IMR-90 (cell line): ENCODE measurements around the gene CLTA. TPM values are rescaled to one million over a fixed set of nuclear protein-coding genes. Genes with fewer than 3 reads are reported as not detected.

Experiments
- ATAC-seq: fragments of 200-7000 bp; cut with Tn5 transposase; 2 replicates; pipeline ENCODE4 v1.9.1; 2020; ENCODE audit warnings: low read depth, mild to moderate bottlenecking, moderate library complexity
- BruUV-seq: library from RNA; stranded (reverse); fragments of 400-500 nt; replicated peaks from 2 replicates; lab custom pipeline; 2021; lab: Mats Ljungman, UMichigan
- CTCF ChIA-PET: fragments of 300-600 bp; formaldehyde crosslinking; extraction: SDS; loops from one replicate; lab custom pipeline; 2021; ENCODE audit warnings: antibody characterized with exemption; lab: Yijun Ruan, JAX
- POLR2A ChIA-PET: fragments of 300-600 bp; sonication (Branson Sonifier 250); formaldehyde crosslinking; loops from one replicate; lab custom pipeline; 2022; ENCODE audit warnings: antibody characterized with exemption; ENCODE audit not compliant: unreplicated experiment; lab: Charles Lee
- DNase-seq: peaks from one replicate; pipeline ENCODE4 v3.0.0; 2013
- H2AFZ ChIP-seq: replicated peaks from 2 replicates; pipeline ENCODE3; 2013; ENCODE audit warnings: low read length, mild to moderate bottlenecking; ENCODE audit not compliant: poor library complexity
- H2AK5ac ChIP-seq: 2 replicates; pipeline ENCODE4 v1.6.1; 2013; ENCODE audit warnings: low read depth, low read length, inconsistent platforms
- H2AK9ac ChIP-seq: replicated peaks from 2 replicates; pipeline ENCODE3; 2013; ENCODE audit warnings: mild to moderate bottlenecking, low read depth, low read length, moderate library complexity; ENCODE audit not compliant: poor library complexity
- H2BK120ac ChIP-seq: 2 replicates; pipeline ENCODE4 v1.6.1; 2013; ENCODE audit warnings: low read depth, low read length, inconsistent platforms
- H2BK15ac ChIP-seq: 3 replicates; pipeline ENCODE4 v1.6.1; 2013; ENCODE audit warnings: low read depth, low read length, inconsistent platforms
- H2BK20ac ChIP-seq: 2 replicates; pipeline ENCODE4 v1.6.1; 2013; ENCODE audit warnings: low read depth, mild to moderate bottlenecking, inconsistent platforms, low read length, moderate library complexity
- H2BK5ac ChIP-seq: 2 replicates; pipeline ENCODE4 v1.6.1; 2013; ENCODE audit warnings: mild to moderate bottlenecking, low read depth, low read length, inconsistent platforms; ENCODE audit not compliant: poor library complexity, severe bottlenecking
- H3K14ac ChIP-seq: replicated peaks from 2 replicates; pipeline ENCODE4 v1.6.1; 2013; ENCODE audit warnings: low read depth, low read length, inconsistent platforms
- H3K18ac ChIP-seq: 2 replicates; pipeline ENCODE4 v1.6.1; 2013; ENCODE audit warnings: low read depth, low read length, control low read depth
- H3K23ac ChIP-seq: 2 replicates; pipeline ENCODE4 v1.6.1; 2013; ENCODE audit warnings: low read depth, low read length, inconsistent platforms
- H3K27ac ChIP-seq: 2 replicates; pipeline ENCODE4 v1.5.1; 2013; ENCODE audit warnings: mild to moderate bottlenecking, control low read depth, low read length; ENCODE audit not compliant: insufficient read depth
- H3K27me3 ChIP-seq: 2 replicates; pipeline ENCODE4 v1.6.1; 2013; ENCODE audit warnings: low read length; ENCODE audit not compliant: control insufficient read depth, insufficient read depth
- H3K36me3 ChIP-seq: 2 replicates; pipeline ENCODE4 v1.6.1; 2013; ENCODE audit warnings: low read length, mixed read lengths; ENCODE audit not compliant: control insufficient read depth, insufficient read depth
- H3K4ac ChIP-seq: 2 replicates; pipeline ENCODE4 v1.6.1; 2013; ENCODE audit warnings: low read depth, low read length, inconsistent platforms
- H3K4me1 ChIP-seq: 2 replicates; pipeline ENCODE4 v1.6.1; 2013; ENCODE audit warnings: low read length, mixed read lengths; ENCODE audit not compliant: control insufficient read depth, insufficient read depth
- H3K4me2 ChIP-seq: 2 replicates; pipeline ENCODE4 v1.6.1; 2013; ENCODE audit warnings: low read depth, mild to moderate bottlenecking, control low read depth, low read length, moderate library complexity
- H3K4me3 ChIP-seq: 2 replicates; pipeline ENCODE4 v1.5.1; 2013; ENCODE audit warnings: low read depth, mild to moderate bottlenecking, control low read depth, low read length, moderate library complexity; ENCODE audit not compliant: insufficient read depth
- H3K56ac ChIP-seq: 2 replicates; pipeline ENCODE4 v1.6.1; 2013; ENCODE audit warnings: low read length, inconsistent platforms; ENCODE audit not compliant: insufficient read depth; ENCODE audit errors: extremely low read depth
- H3K79me1 ChIP-seq, 2 experiments: 2 replicates each; pipeline ENCODE4 v1.6.1; 2013; ENCODE audit warnings: low read length in 2 of 2, inconsistent platforms in 1 of 2, low read depth in 1 of 2
- H3K9ac ChIP-seq: 2 replicates; pipeline ENCODE4 v1.6.1; 2013; ENCODE audit warnings: low read depth, low read length, control low read depth
- H3K9me1 ChIP-seq: 2 replicates; pipeline ENCODE4 v1.6.1; 2013; ENCODE audit warnings: low read length, inconsistent platforms; ENCODE audit not compliant: insufficient read depth
- H3K9me3 ChIP-seq: 2 replicates; pipeline ENCODE4 v1.6.1; 2013; ENCODE audit warnings: low read length; ENCODE audit not compliant: control insufficient read depth, insufficient read depth
- H4K20me1 ChIP-seq: 2 replicates; pipeline ENCODE4 v1.6.1; 2013; ENCODE audit warnings: low read length, inconsistent platforms; ENCODE audit not compliant: insufficient read depth
- H4K5ac ChIP-seq: 2 replicates; pipeline ENCODE4 v1.6.1; 2013; ENCODE audit warnings: mild to moderate bottlenecking, low read depth, low read length, control low read depth
- H4K8ac ChIP-seq, 2 experiments: 2 replicates each; pipeline ENCODE4 v1.6.1; 2013; ENCODE audit warnings: low read depth in 2 of 2, low read length in 2 of 2, control low read depth in 1 of 2, inconsistent platforms in 1 of 2
- H4K91ac ChIP-seq: 2 replicates; pipeline ENCODE4 v1.6.1; 2013; ENCODE audit warnings: low read depth, low read length, inconsistent platforms; ENCODE audit not compliant: insufficient read depth
- BHLHE40 ChIP-seq: fragments of 150-350 bp; IDR thresholded peaks from 2 replicates; pipeline ENCODE4 v1.6.1; 2016; ENCODE audit warnings: mild to moderate bottlenecking, low read depth, low read length
- CHD1 ChIP-seq: IDR thresholded peaks from 2 replicates; pipeline ENCODE4 v1.6.1; 2012; ENCODE audit warnings: low read depth, low read length, improper control_type of control experiment
- FOS ChIP-seq: fragments of 150-350 bp; IDR thresholded peaks from 2 replicates; pipeline ENCODE4 v1.6.1; 2016; ENCODE audit warnings: low read depth, low read length
- MAFK ChIP-seq: IDR thresholded peaks from 2 replicates; pipeline ENCODE4 v1.6.1; 2012; ENCODE audit warnings: low read depth, low read length, improper control_type of control experiment
- MAZ ChIP-seq: IDR thresholded peaks from 2 replicates; pipeline ENCODE4 v1.6.1; 2012; ENCODE audit warnings: low read depth, mild to moderate bottlenecking, low read length, improper control_type of control experiment, moderate library complexity, borderline replicate concordance
- MXI1 ChIP-seq: IDR thresholded peaks from 2 replicates; pipeline ENCODE4 v1.6.1; 2012; ENCODE audit warnings: low read depth, mild to moderate bottlenecking, low read length, moderate library complexity, borderline replicate concordance
- NFE2L2 ChIP-seq: fragments of 150-350 bp; IDR thresholded peaks from 2 replicates; pipeline ENCODE4 v1.6.1; 2016; ENCODE audit warnings: low read depth, mild to moderate bottlenecking, low read length
- POLR2A ChIP-seq: IDR thresholded peaks from 2 replicates; pipeline ENCODE4 v1.6.1; 2012; ENCODE audit warnings: mild to moderate bottlenecking, low read depth, low read length
- RAD21 ChIP-seq: IDR thresholded peaks from 2 replicates; pipeline ENCODE4 v1.6.1; 2012; ENCODE audit warnings: low read length, improper control_type of control experiment
- RCOR1 ChIP-seq: IDR thresholded peaks from 2 replicates; pipeline ENCODE4 v1.6.1; 2012; ENCODE audit warnings: mild to moderate bottlenecking, low read length, improper control_type of control experiment; ENCODE audit not compliant: insufficient replicate concordance
- RFX5 ChIP-seq: IDR thresholded peaks from 2 replicates; pipeline ENCODE4 v1.8.0; 2012; ENCODE audit warnings: low read depth, mild to moderate bottlenecking, low read length, moderate library complexity
- SMC3 ChIP-seq: fragments of 150-350 bp; IDR thresholded peaks from 2 replicates; pipeline ENCODE4 v1.6.1; 2016; ENCODE audit warnings: low read depth, mild to moderate bottlenecking, antibody characterized with exemption, low read length, moderate library complexity
- WGBS, 2 experiments: methylation state at CpG; one replicate each; pipeline versions ENCODE4 v1.1.5 to v1.1.7; 2013; ENCODE audit warnings: missing lambda C conversion rate in 2 of 2; ENCODE audit not compliant: insufficient read length in 1 of 2; ENCODE audit errors: extremely low coverage in 2 of 2; 5-methylcytosine and 5-hydroxymethylcytosine counted together
- dilution Hi-C: fragments of 300-500 bp; cut with HindIII; formaldehyde crosslinking; loops from one replicate; pipeline ENCODE4 v1.14.3; 2018; ENCODE audit warnings: low sequenced_read_pairs; ENCODE audit not compliant: unreplicated experiment
- in situ Hi-C: fragments of 300-500 bp; cut with MboI; formaldehyde crosslinking; loops from 3 replicates; pipeline ENCODE4 v1.14.3; 2019; ENCODE audit warnings: low sequenced_read_pairs, inconsistent platforms, mixed read lengths
- intact Hi-C: fragments of 100-400 bp; cut with micrococcal nuclease; formaldehyde crosslinking; loops from 2 replicates; pipeline ENCODE4 v1.10.0; 2022
- polyA plus RNA-seq, 3 experiments: library from polyadenylated mRNA; depleted of rRNA; stranded (reverse); fragments of >200 nt; gene quantifications; 2 replicates each; pipeline ENCODE4 v1.2.3, GENCODE V29; 2012; ENCODE audit warnings: low replicate concordance in 1 of 3
- total RNA-seq: library from RNA; depleted of rRNA; stranded (reverse); fragments of >200 nt; gene quantifications from 2 replicates; pipeline ENCODE4 v1.2.3, GENCODE V29; 2012
- TF ChIP-seq, protein P1 (sequence below): fragments of 150-350 bp; IDR thresholded peaks from 2 replicates; pipeline ENCODE4 v1.6.1; 2017; ENCODE audit warnings: mild to moderate bottlenecking, antibody characterized with exemption, low read length, low read depth
- TF ChIP-seq, protein P2 (sequence below): conservative IDR thresholded peaks from 2 replicates; pipeline ENCODE4 v1.5.1; 2012; ENCODE audit warnings: mild to moderate bottlenecking, low read depth, low read length, improper control_type of control experiment
- TF ChIP-seq, protein P3 (sequence below): fragments of 150-350 bp; IDR thresholded peaks from 2 replicates; pipeline ENCODE4 v1.6.1; 2016; ENCODE audit warnings: low read depth, mild to moderate bottlenecking, low read length, moderate library complexity, borderline replicate concordance

Gene CLTA
- total and polyA plus RNA-seq, 2 of the 4 experiments (the other 2 are of a cell fraction) = 133 to 246 TPM

DNA sequence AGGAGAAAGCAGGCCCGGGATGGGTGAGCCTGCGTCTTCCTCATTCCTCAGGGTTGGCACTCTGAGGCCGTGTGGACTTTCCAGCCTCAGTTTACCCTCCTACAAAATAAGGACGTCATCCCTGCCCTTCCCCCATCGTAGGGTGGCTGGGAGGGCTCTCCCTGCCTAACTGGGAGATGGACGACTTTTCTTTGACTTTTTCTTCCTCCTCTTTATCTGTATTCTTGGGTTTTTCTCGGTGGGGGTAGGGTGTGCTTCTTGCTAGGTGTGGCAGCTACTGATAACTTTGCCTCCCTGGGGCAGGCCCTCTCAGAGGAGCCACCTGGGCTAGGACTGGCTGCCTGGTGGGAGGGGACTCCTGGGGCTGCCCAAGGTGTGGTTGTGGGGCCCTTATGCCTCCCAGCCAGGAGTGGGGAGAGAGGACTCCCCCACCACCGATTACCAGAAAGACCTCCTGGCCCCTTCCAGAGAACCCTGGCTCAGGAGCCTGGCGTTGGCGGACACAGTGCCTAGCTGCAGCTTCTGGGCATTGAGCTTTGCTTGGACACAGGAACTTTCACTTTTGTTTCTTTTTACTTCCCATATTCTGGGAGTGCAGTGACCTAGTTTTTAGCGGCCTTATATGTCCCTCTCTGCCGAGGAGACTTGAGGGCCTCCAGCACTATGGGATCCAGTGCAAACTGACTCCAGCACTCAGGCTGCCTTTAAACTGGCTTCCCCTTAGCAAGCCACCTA, 48.0 kb upstream of the CLTA start:
- peak overlapping the region; percentile 17 for H2AFZ ChIP-seq
- no peak overlapping the region for H2BK120ac ChIP-seq
- H2AK5ac ChIP-seq = no peak overlapping the region; the same call in 1 of the 2 replicates
- H3K18ac ChIP-seq = no peak overlapping the region
- ChIA-PET CTCF (no interaction called here), POLR2A (no interaction called here)
- peaks cover 18% of the 10 kb centered on the region for H3K4me1 ChIP-seq
- in situ Hi-C loops (no loop called here), intact Hi-C loops (no loop called here), dilution Hi-C loops (no loop called here)
- no peak overlapping the region for H2BK20ac ChIP-seq
- H3K56ac ChIP-seq = no peak overlapping the region
- DNase-seq (no peak), ATAC-seq (no peak)
- 81% methylated on average over 4 of the region's 12 CpGs; no CpG with 5 or more reads in 1 of the 2 experiments for WGBS, 2 experiments
- H3K9me1 ChIP-seq = peaks cover 23% of the 10 kb centered on the region; the same call in 1 of the 2 replicates
- H3K4me2 ChIP-seq = no peak overlapping the region
- peak overlapping the region; percentile 0; the same call in 1 of the 2 replicates for H3K4ac ChIP-seq
- H3K27ac ChIP-seq = no peak overlapping the region
- no peak overlapping the region for H4K5ac ChIP-seq
- H3K27me3 ChIP-seq = no peaks in the 10 kb centered on the region
- no peak overlapping the region for H2BK5ac ChIP-seq
- no TSS peak for BruUV-seq
- peaks cover 56% of the 10 kb centered on the region for H4K20me1 ChIP-seq
- H3K36me3 ChIP-seq = peaks cover 40% of the 10 kb centered on the region
- H3K9ac ChIP-seq = no peak overlapping the region
- peak overlapping the region; percentile 9 for H2AK9ac ChIP-seq
- H3K4me3 ChIP-seq = no peak overlapping the region
- peaks cover 41 to 94% of the 10 kb centered on the region in 2 experiments for H3K79me1 ChIP-seq
- no peak overlapping the region for H3K23ac ChIP-seq
- no peaks in the 10 kb centered on the region for H3K9me3 ChIP-seq
- H4K91ac ChIP-seq = no peak overlapping the region
- H4K8ac ChIP-seq = no peak overlapping the region
- no peak overlapping the region for H2BK15ac ChIP-seq
- no peak overlapping the region for H3K14ac ChIP-seq
- TF ChIP-seq CHD1 (no peak), RFX5 (no peak), SMC3 (no peak), POLR2A (no peak), MAFK (no peak), NFE2L2 (no peak), RAD21 (no peak), MXI1 (no peak), MAZ (no peak), FOS (no peak), BHLHE40 (no peak), RCOR1 (no peak)
- TF ChIP-seq, protein P1, sequence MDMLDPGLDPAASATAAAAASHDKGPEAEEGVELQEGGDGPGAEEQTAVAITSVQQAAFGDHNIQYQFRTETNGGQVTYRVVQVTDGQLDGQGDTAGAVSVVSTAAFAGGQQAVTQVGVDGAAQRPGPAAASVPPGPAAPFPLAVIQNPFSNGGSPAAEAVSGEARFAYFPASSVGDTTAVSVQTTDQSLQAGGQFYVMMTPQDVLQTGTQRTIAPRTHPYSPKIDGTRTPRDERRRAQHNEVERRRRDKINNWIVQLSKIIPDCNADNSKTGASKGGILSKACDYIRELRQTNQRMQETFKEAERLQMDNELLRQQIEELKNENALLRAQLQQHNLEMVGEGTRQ = no peak
- TF ChIP-seq, protein P2, sequence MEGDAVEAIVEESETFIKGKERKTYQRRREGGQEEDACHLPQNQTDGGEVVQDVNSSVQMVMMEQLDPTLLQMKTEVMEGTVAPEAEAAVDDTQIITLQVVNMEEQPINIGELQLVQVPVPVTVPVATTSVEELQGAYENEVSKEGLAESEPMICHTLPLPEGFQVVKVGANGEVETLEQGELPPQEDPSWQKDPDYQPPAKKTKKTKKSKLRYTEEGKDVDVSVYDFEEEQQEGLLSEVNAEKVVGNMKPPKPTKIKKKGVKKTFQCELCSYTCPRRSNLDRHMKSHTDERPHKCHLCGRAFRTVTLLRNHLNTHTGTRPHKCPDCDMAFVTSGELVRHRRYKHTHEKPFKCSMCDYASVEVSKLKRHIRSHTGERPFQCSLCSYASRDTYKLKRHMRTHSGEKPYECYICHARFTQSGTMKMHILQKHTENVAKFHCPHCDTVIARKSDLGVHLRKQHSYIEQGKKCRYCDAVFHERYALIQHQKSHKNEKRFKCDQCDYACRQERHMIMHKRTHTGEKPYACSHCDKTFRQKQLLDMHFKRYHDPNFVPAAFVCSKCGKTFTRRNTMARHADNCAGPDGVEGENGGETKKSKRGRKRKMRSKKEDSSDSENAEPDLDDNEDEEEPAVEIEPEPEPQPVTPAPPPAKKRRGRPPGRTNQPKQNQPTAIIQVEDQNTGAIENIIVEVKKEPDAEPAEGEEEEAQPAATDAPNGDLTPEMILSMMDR = no peak
- TF ChIP-seq, protein P3, sequence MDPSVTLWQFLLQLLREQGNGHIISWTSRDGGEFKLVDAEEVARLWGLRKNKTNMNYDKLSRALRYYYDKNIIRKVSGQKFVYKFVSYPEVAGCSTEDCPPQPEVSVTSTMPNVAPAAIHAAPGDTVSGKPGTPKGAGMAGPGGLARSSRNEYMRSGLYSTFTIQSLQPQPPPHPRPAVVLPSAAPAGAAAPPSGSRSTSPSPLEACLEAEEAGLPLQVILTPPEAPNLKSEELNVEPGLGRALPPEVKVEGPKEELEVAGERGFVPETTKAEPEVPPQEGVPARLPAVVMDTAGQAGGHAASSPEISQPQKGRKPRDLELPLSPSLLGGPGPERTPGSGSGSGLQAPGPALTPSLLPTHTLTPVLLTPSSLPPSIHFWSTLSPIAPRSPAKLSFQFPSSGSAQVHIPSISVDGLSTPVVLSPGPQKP = no peak
